ENCODE data around the gene MAST4. TPM values are rescaled to one million over a fixed set of nuclear protein-coding genes. Genes with fewer than 3 reads are reported as not detected.
A peak's percentile ranks its signal among the peaks of the same experiment; 100 is the strongest.

Gene MAST4
- total RNA-seq, 2 donors from 2014 or later, result 30.5 to 47.8 TPM

DNA sequence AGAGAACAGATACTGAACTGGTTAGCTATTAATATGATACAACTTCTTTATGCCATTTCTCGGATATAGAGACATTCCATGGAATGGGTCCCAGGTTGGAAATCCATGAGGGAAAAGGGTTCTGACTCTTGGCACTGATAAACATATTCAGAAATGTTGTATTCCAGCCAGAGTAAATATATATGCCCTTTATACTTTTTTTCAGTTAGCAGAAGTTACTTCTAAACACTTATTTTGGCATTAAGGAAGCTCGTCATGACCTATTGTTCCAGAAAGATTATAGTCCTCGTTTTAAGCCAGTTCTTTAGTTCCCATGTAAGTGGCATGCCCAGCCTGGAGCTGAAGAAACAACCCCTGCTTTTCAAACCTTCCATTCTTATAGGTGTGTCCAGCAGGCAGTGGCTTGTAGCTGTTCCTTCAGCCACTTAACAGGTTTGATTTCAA is 418.8 kb downstream of the MAST4 start:
- Histone ChIP-seq H3K27ac (peak overlapping the region in 1 of 2 donors; percentile 46), H3K4me3 (peak overlapping the region; percentile 63), H3K9me3 (no peaks in the 10 kb centered on the region), H3K36me3 (no peaks in the 10 kb centered on the region), H3K27me3 (replicated peaks; ENCODE audit: insufficient read depth) (no peaks in the 10 kb centered on the region), H3K4me1 (ENCODE audit: control insufficient read depth in 1 of 2, low read depth in 2 of 2) (peaks cover 8 to 61% of the 10 kb centered on the region in 2 donors)
- ATAC-seq (ENCODE audit: insufficient number of reproducible peaks, low FRiP score, low read depth), result no peak
- no peak for DNase-seq (ENCODE audit: low spot score)
- TF ChIP-seq, protein P1, sequence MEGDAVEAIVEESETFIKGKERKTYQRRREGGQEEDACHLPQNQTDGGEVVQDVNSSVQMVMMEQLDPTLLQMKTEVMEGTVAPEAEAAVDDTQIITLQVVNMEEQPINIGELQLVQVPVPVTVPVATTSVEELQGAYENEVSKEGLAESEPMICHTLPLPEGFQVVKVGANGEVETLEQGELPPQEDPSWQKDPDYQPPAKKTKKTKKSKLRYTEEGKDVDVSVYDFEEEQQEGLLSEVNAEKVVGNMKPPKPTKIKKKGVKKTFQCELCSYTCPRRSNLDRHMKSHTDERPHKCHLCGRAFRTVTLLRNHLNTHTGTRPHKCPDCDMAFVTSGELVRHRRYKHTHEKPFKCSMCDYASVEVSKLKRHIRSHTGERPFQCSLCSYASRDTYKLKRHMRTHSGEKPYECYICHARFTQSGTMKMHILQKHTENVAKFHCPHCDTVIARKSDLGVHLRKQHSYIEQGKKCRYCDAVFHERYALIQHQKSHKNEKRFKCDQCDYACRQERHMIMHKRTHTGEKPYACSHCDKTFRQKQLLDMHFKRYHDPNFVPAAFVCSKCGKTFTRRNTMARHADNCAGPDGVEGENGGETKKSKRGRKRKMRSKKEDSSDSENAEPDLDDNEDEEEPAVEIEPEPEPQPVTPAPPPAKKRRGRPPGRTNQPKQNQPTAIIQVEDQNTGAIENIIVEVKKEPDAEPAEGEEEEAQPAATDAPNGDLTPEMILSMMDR (IDR thresholded peaks at IDR 0.05), result no peak

- H3K27ac ChIP-seq, result peak overlapping the region in 1 of 2 donors; percentile 46
- no peaks in the 10 kb centered on the region for H3K36me3 ChIP-seq
Measured at GRCh38 chr5:67015541-67016191, 419.5 kb downstream of the MAST4 start.

GRCh38 chr5:67019065-67019845 is 423.1 kb downstream of the MAST4 start:
- H3K4me1 ChIP-seq (ENCODE audit: control insufficient read depth in 1 of 2, low read depth in 2 of 2), result peaks cover 12 to 49% of the 10 kb centered on the region in 2 donors

More at GRCh38 chr5:67015541-67016191, 419.5 kb downstream of the MAST4 start:
- no peaks in the 10 kb centered on the region for H3K27me3 ChIP-seq (replicated peaks; ENCODE audit: insufficient read depth)
- H3K9me3 ChIP-seq, result no peaks in the 10 kb centered on the region
- ATAC-seq (ENCODE audit: insufficient number of reproducible peaks, low FRiP score, low read depth), result no peak
- H3K4me1 ChIP-seq (ENCODE audit: control insufficient read depth in 1 of 2, low read depth in 2 of 2), result peaks cover 8 to 61% of the 10 kb centered on the region in 2 donors
- TF ChIP-seq, protein P1 (IDR thresholded peaks at IDR 0.05), result no peak
- H3K4me3 ChIP-seq, result peak overlapping the region; percentile 63
- DNase-seq (ENCODE audit: low spot score), result no peak

GRCh38 chr5:67020096-67020615 is 424.0 kb downstream of the MAST4 start:
- DNase-seq (ENCODE audit: low spot score) (no peak), ATAC-seq (ENCODE audit: insufficient number of reproducible peaks, low FRiP score, low read depth) (no peak)
- H3K27ac ChIP-seq, result no peak overlapping the region
- TF ChIP-seq, protein P1 (IDR thresholded peaks at IDR 0.05), result no peak
- no peaks in the 10 kb centered on the region for H3K27me3 ChIP-seq (replicated peaks; ENCODE audit: insufficient read depth)
- H3K36me3 ChIP-seq, result no peaks in the 10 kb centered on the region
- no peaks in the 10 kb centered on the region for H3K9me3 ChIP-seq
- H3K4me3 ChIP-seq, result no peak overlapping the region
- peaks cover 9 to 40% of the 10 kb centered on the region in 2 donors for H3K4me1 ChIP-seq (ENCODE audit: control insufficient read depth in 1 of 2, low read depth in 2 of 2)

More at GRCh38 chr5:67019065-67019845, 423.1 kb downstream of the MAST4 start:
- no peak overlapping the region for H3K27ac ChIP-seq
- TF ChIP-seq, protein P1 (IDR thresholded peaks at IDR 0.05), result no peak
- DNase-seq (ENCODE audit: low spot score) (no peak), ATAC-seq (ENCODE audit: insufficient number of reproducible peaks, low FRiP score, low read depth) (no peak)
- no peak overlapping the region for H3K4me3 ChIP-seq
- no peaks in the 10 kb centered on the region for H3K27me3 ChIP-seq (replicated peaks; ENCODE audit: insufficient read depth)
- no peaks in the 10 kb centered on the region for H3K36me3 ChIP-seq
- no peaks in the 10 kb centered on the region for H3K9me3 ChIP-seq

DNA sequence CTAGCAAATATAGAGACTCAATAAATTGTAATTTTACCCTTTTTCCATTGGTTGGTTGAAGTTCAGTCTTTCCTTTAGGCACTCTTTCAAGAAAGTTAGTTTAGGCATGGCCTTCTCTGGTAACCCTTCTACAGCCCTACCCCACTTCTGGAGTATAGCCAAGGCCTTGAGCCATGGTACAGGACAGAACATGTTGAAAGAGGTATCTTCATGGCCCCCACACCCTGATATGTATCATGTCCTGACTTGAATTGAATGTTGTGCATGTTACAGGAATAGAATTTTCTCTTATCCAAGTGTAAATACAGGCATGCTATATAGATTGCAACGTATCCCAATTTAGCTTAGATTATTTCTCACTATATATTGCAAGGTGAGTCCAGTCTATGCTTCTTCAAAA is 424.8 kb downstream of the MAST4 start:
- H3K27me3 ChIP-seq (replicated peaks; ENCODE audit: insufficient read depth), result no peaks in the 10 kb centered on the region
- peak overlapping the region; percentile 9 to 67 for H3K27ac ChIP-seq
- H3K4me3 ChIP-seq, result no peak overlapping the region
- DNase-seq (ENCODE audit: low spot score) (no peak), ATAC-seq (ENCODE audit: insufficient number of reproducible peaks, low FRiP score, low read depth) (no peak)
- no peaks in the 10 kb centered on the region for H3K9me3 ChIP-seq
- H3K36me3 ChIP-seq, result no peaks in the 10 kb centered on the region
- H3K4me1 ChIP-seq (ENCODE audit: control insufficient read depth in 1 of 2, low read depth in 2 of 2), result peaks cover 9 to 31% of the 10 kb centered on the region in 2 donors
- TF ChIP-seq, protein P1 (IDR thresholded peaks at IDR 0.05), result no peak

All from thoracic aorta (tissue), 2 donors.